DND-41 (cell line): ENCODE measurements around the gene CSNK1G2.

ENCODE experiments used
- ATAC-seq: fragments of 200-7000 bp; cut with Tn5 transposase; 3 replicates; pipeline ENCODE4 v1.9.1; 2021; ENCODE audit warnings: low read depth; ENCODE audit not compliant: insufficient read depth
- DNase-seq: peaks from one replicate; pipeline ENCODE4 v3.0.0-alpha.2; 2020
- H2AFZ ChIP-seq: 2 replicates; pipeline ENCODE4 v1.6.0; 2012; ENCODE audit warnings: low read depth, low read length
- H3K27ac ChIP-seq: 2 replicates; pipeline ENCODE4 v1.5.1; 2012; ENCODE audit warnings: low read length, inconsistent platforms
- H3K27me3 ChIP-seq: fragments of 200-600 bp; sonication (generic); 2 replicates; pipeline ENCODE4 v1.6.0; 2012; ENCODE audit warnings: low read length, mild to moderate bottlenecking, inconsistent platforms; ENCODE audit not compliant: insufficient read depth, poor library complexity
- H3K36me3 ChIP-seq: 2 replicates; pipeline ENCODE4 v1.5.1; 2012; ENCODE audit warnings: low read length, inconsistent platforms; ENCODE audit not compliant: insufficient read depth
- H3K4me1 ChIP-seq: 2 replicates; pipeline ENCODE4 v1.5.1; 2012; ENCODE audit warnings: mild to moderate bottlenecking, low read length; ENCODE audit not compliant: insufficient read depth
- H3K4me2 ChIP-seq: 2 replicates; pipeline ENCODE4 v1.6.0; 2012; ENCODE audit warnings: mild to moderate bottlenecking, moderate library complexity, low read length, inconsistent platforms; ENCODE audit not compliant: insufficient read depth
- H3K4me3 ChIP-seq, 2 experiments: fragments of 200-600 bp in 1 of 2; shearing (Covaris generic) in 1 of 2; 2 replicates each; pipeline ENCODE4 v1.5.1; 2012 to 2016; ENCODE audit warnings: inconsistent platforms in 2 of 2, low read length in 2 of 2, mild to moderate bottlenecking in 2 of 2, low read depth in 1 of 2, moderate library complexity in 1 of 2
- H3K79me2 ChIP-seq: 2 replicates; pipeline ENCODE4 v1.6.0; 2012; ENCODE audit warnings: low read length, inconsistent platforms; ENCODE audit not compliant: insufficient read depth
- H3K9ac ChIP-seq: 2 replicates; pipeline ENCODE4 v1.6.0; 2012; ENCODE audit warnings: low read depth, mild to moderate bottlenecking, inconsistent platforms, low read length, moderate library complexity
- H3K9me3 ChIP-seq: 2 replicates; pipeline ENCODE4 v1.5.1; 2012; ENCODE audit warnings: low read length, moderate library complexity, mild to moderate bottlenecking, inconsistent platforms; ENCODE audit not compliant: insufficient read depth, severe bottlenecking
- H4K20me1 ChIP-seq: 2 replicates; pipeline ENCODE4 v1.6.0; 2012; ENCODE audit warnings: low read length; ENCODE audit not compliant: insufficient read depth
- CTCF ChIP-seq: IDR thresholded peaks from 2 replicates; pipeline ENCODE4 v1.5.1; 2012; ENCODE audit warnings: borderline replicate concordance, low read length, moderate library complexity, mild to moderate bottlenecking; ENCODE audit not compliant: poor library complexity, severe bottlenecking; ENCODE audit errors: extremely low read depth
- EZH2 ChIP-seq: IDR thresholded peaks from 3 replicates; pipeline ENCODE4 v1.6.1; 2012; ENCODE audit warnings: borderline replicate concordance, low read depth, mild to moderate bottlenecking, moderate library complexity, low read length, inconsistent platforms; ENCODE audit not compliant: severe bottlenecking

Gene CSNK1G2

GRCh38 chr19:2022289-2022688 is 81.3 kb downstream of the CSNK1G2 start:
- H3K79me2 ChIP-seq, result no peaks in the 10 kb centered on the region
- no peak overlapping the region for H3K9ac ChIP-seq
- H2AFZ ChIP-seq, result no peak overlapping the region
- peaks cover 8% of the 10 kb centered on the region for H3K4me1 ChIP-seq
- ATAC-seq (no peak), DNase-seq (no peak)
- no peaks in the 10 kb centered on the region for H4K20me1 ChIP-seq
- H3K4me3 ChIP-seq, result no peak overlapping the region
- H3K27ac ChIP-seq, result no peak overlapping the region
- no peaks in the 10 kb centered on the region for H3K9me3 ChIP-seq
- no peaks in the 10 kb centered on the region for H3K27me3 ChIP-seq
- H3K36me3 ChIP-seq, result no peaks in the 10 kb centered on the region
- no peak overlapping the region for H3K4me2 ChIP-seq
- TF ChIP-seq CTCF (no peak), EZH2 (no peak)

GRCh38 chr19:2026770-2027169 is 85.8 kb downstream of the CSNK1G2 start:
- no peaks in the 10 kb centered on the region for H3K4me1 ChIP-seq
- TF ChIP-seq CTCF (no peak), EZH2 (no peak)
- DNase-seq, result no peak
- no peaks in the 10 kb centered on the region for H3K36me3 ChIP-seq
- no peak for ATAC-seq
- no peak overlapping the region for H3K4me2 ChIP-seq
- H3K9ac ChIP-seq, result no peak overlapping the region
- no peaks in the 10 kb centered on the region for H3K9me3 ChIP-seq
- no peaks in the 10 kb centered on the region for H3K27me3 ChIP-seq
- no peak overlapping the region for H2AFZ ChIP-seq
- no peaks in the 10 kb centered on the region for H3K79me2 ChIP-seq
- no peaks in the 10 kb centered on the region for H4K20me1 ChIP-seq
- H3K27ac ChIP-seq, result no peak overlapping the region
- H3K4me3 ChIP-seq, result no peak overlapping the region

GRCh38 chr19:2027361-2027760 is 86.4 kb downstream of the CSNK1G2 start:
- no peak for DNase-seq

More at GRCh38 chr19:2027361-2027760, 86.4 kb downstream of the CSNK1G2 start:
- ATAC-seq, result no peak
- H3K9me3 ChIP-seq, result no peaks in the 10 kb centered on the region
- H3K27ac ChIP-seq, result no peak overlapping the region
- no peak overlapping the region for H2AFZ ChIP-seq
- H3K9ac ChIP-seq, result no peak overlapping the region
- TF ChIP-seq EZH2 (no peak), CTCF (no peak)
- no peak overlapping the region for H3K4me2 ChIP-seq
- H3K4me1 ChIP-seq, result peaks cover under 1% of the 10 kb centered on the region; the same call in 1 of the 2 replicates
- no peak overlapping the region for H3K4me3 ChIP-seq
- no peaks in the 10 kb centered on the region for H4K20me1 ChIP-seq
- no peaks in the 10 kb centered on the region for H3K79me2 ChIP-seq
- no peaks in the 10 kb centered on the region for H3K36me3 ChIP-seq
- no peaks in the 10 kb centered on the region for H3K27me3 ChIP-seq
